Motor neuron (in vitro differentiated cells): ENCODE measurements around the gene EDIL3. TPM values are rescaled to one million over a fixed set of nuclear protein-coding genes. Genes with fewer than 3 reads are reported as not detected.

ENCODE experiments used
- ATAC-seq, 8 experiments: fragments of 200-7000 bp; cut with Tn5 transposase; replicated peaks in 6 of 8; 2 replicates each; pipeline ENCODE4 v1.8.0; 2021; ENCODE audit warnings: mild to moderate bottlenecking in 8 of 8, moderate library complexity in 8 of 8
- H3K27ac ChIP-seq, 2 donors: fragments of 250-450 bp; sonication (Bioruptor Pico); 2 replicates each; pipeline ENCODE4 v1.9.0; 2021; ENCODE audit warnings: antibody characterized with exemption in 2 of 2, mild to moderate bottlenecking in 2 of 2, moderate library complexity in 1 of 2
- H3K4me1 ChIP-seq, 2 donors: fragments of 250-450 bp; sonication (Bioruptor Pico); replicated peaks in 1 of 2; 2 replicates each; pipeline ENCODE4 v1.6.1; 2021; ENCODE audit warnings: antibody characterized with exemption in 2 of 2, mild to moderate bottlenecking in 2 of 2, moderate library complexity in 1 of 2
- H3K4me3 ChIP-seq, 5 donors: fragments of 250-450 bp; sonication (Bioruptor Pico); 2 replicates each; pipeline ENCODE4 v1.9.0; 2021; ENCODE audit warnings: antibody characterized with exemption in 5 of 5, mild to moderate bottlenecking in 5 of 5, moderate library complexity in 4 of 5
- WGBS, 10 experiments: fragments of 450-650 bp; shearing (Covaris generic); methylation state at CpG; one replicate each; pipeline ENCODE4 v1.0.0; 2022; 5-methylcytosine and 5-hydroxymethylcytosine counted together
- in situ Hi-C, 9 experiments: fragments of 400-800 bp; cut with MboI; loops; one replicate each; pipeline ENCODE4 v1.15.0; 2021; ENCODE audit warnings: low sequenced_read_pairs in 9 of 9, low pct_unique_long_range_greater_than_20kb in 2 of 9; ENCODE audit not compliant: unreplicated experiment in 9 of 9
- total RNA-seq, 8 experiments: library from RNA; unstranded; fragments of 300-600 nt; gene quantifications; 2 replicates each; pipeline versions ENCODE4 v1.2.3 to v1.2.4, GENCODE V29; 2022

Gene EDIL3
- total RNA-seq, 8 experiments from 2014 or later, result 1.4 to 123 (median 47.1) TPM

DNA sequence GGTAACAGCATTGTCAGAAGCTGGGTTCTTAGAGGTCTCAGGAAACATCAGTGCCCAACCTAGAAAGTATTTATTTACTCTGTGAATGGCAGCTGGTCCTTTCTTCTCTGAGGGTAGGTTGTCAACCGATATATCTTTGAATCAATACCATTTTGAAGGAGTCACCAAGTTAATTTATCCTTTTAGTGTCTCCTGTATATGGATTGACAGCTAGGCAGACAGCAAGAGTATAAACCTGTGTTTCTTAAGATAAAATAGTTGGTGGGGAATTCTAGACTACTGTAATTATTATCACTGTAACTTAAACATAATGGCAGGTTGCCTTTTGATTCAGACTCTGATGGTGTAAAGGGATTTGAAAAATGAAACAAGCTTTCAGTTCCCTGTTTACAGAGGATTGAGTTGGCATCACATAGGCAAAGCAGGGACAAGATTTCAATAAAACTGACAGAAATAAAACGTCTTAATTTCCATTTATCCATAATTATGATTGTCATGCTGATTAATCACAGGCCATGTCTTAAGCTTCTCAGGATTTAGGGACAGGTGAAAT, 473.2 kb downstream of the EDIL3 start:
- no peaks in the 10 kb centered on the region for H3K4me1 ChIP-seq
- in situ Hi-C loops, result loop anchor here in 1 of 9 experiments (25.0 kb wide), 1 partner anchor 174 kb away; no protein-coding TSS in a partner anchor
- no peak for ATAC-seq
- 0 to 100% (median 64%) methylated on average over 1 to 2 of the region's 2 CpGs; no CpG with 5 or more reads in 1 of the 10 experiments for WGBS, 10 experiments
- no peak overlapping the region for H3K27ac ChIP-seq
- H3K4me3 ChIP-seq, result no peak overlapping the region

DNA sequence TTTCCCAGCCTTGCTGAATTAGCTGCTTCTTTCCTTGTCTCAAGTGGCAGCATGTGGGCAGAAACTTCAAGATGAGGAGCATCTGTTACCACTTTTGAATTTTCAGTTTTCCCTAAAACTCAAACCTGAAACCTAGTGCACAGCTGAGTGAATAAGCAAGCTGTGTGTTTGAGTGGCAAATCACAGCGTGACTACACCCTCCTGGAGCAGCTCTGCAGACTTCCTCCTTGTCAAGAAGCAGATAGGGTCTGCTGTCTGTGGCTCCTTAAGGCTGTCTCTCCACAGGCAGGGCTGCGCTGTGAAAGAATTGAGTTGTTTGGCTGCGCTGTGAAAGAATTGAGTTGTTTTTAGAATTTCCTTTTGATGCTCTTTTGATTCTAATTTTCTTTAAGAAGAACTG, 484.4 kb downstream of the EDIL3 start:
- ATAC-seq, result no peak
- no peak overlapping the region for H3K4me3 ChIP-seq
- H3K4me1 ChIP-seq, result no peaks in the 10 kb centered on the region
- in situ Hi-C loops, result loop anchor here in 1 of 9 experiments (25.0 kb wide), 1 partner anchor 163 kb away; no protein-coding TSS in a partner anchor
- 4 to 93% (median 63%) methylated on average over 1 to 3 of the region's 3 CpGs; no CpG with 5 or more reads in 1 of the 10 experiments for WGBS, 10 experiments
- no peak overlapping the region for H3K27ac ChIP-seq

DNA sequence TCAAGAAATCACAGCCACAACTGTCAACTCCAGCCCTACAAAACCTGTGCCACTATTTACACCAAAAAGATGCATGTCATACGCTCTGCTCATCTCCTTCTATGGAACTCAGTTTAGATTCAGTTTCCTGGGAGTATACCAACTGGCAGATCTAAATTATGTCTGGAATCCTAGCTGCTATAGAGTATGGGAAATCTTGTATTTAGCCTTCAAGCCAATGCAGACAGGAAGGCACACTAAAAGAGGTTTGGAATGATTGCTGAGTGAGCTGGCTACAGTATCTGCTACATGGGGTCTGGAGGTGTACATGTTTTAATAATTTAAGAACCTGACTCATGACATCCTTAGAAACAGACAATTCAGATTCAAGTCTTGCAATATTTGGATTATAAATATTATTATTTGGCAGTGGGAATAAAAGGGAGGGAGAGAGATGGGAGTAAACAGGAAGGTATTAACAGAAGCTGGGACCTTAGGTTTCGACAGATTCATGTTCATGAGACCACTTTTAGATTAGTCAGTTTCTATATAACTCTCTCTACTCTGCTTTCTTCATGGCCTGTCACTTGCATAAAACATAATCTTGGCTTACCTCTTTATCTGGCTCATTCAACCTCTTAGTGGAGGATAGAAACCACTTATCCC, 485.2 kb downstream of the EDIL3 start:
- WGBS, 10 experiments, result 25 to 100% (median 88%) methylated on average over 1 to 2 of the region's 2 CpGs; no CpG with 5 or more reads in 2 of the 10 experiments
- no peak for ATAC-seq
- H3K4me1 ChIP-seq, result no peaks in the 10 kb centered on the region
- no peak overlapping the region for H3K4me3 ChIP-seq
- in situ Hi-C loops, result no loop called here
- no peak overlapping the region for H3K27ac ChIP-seq

DNA sequence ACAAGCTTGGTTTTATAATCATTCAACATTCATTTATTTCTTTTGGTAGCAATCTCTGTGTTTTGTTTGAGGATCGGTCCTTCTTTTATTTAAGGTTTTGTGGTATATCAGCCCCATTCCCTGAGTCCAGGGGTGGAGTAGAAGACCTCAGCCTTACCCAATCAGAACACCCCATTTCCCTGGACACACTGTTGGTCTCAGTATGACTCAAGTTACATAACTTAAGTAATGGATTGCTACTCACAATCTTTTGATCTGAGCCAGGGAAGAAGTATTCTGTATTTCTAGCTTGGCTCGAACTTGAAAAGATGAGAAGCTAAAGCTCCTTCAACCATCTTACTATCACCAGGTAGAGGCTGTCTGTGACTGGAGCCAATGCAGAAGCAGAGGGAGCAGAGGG, 488.8 kb downstream of the EDIL3 start:
- WGBS, 10 experiments, result 44 to 100% (median 86%) methylated on average over 1 to 2 of the region's 2 CpGs
- no peak for ATAC-seq
- Histone ChIP-seq H3K27ac (no peak overlapping the region), H3K4me1 (no peaks in the 10 kb centered on the region), H3K4me3 (no peak overlapping the region)
- in situ Hi-C loops, result no loop called here

DNA sequence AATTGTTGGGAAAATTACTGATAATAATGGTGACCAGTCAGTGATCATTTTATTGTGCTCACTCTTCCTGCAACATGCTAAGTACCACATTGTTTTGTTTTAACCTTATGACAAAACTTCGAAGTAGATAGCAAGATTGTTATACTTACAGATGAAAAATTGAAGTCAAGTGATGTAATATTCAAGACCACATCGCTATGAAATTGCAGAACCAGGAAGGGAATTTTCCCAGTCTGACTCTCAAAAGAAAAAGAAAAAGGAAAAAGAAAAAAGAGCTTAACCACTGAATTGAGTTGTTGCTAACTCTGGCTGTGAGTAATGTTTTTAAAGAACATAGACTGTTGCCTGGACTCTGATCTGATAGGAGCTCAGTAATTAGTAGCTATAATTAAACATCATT, 493.4 kb downstream of the EDIL3 start:
- H3K4me1 ChIP-seq, result no peaks in the 10 kb centered on the region
- in situ Hi-C loops, result no loop called here
- ATAC-seq, result no peak
- no peak overlapping the region for H3K4me3 ChIP-seq
- H3K27ac ChIP-seq, result no peak overlapping the region
- WGBS, 10 experiments, result 25 to 100% (median 78%) methylated on average over 1 to 2 of the region's 2 CpGs
